ENCODE data around the gene ZNF565. TPM values are rescaled to one million over a fixed set of nuclear protein-coding genes. Genes with fewer than 3 reads are reported as not detected.

ZNF565 gene
- total RNA-seq, 2 donors from 2014 or later: 2.4 to 3.1 TPM

- no peaks in the 10 kb centered on the region for H3K36me3 ChIP-seq
- DNase-seq (ENCODE audit: low spot score): no peak
- H3K4me1 ChIP-seq: peaks cover 0 to 13% of the 10 kb centered on the region in 2 donors
- no peaks in the 10 kb centered on the region for H3K9me3 ChIP-seq
- H3K4me3 ChIP-seq: no peak overlapping the region
- H3K27me3 ChIP-seq: no peaks in the 10 kb centered on the region
- no peak overlapping the region for H3K27ac ChIP-seq
- TF ChIP-seq CTCF (IDR thresholded peaks at IDR 0.05): no peak
These were observed 41.6 kb upstream of the ZNF565 start for GRCh38 chr19:36256064-36256463.

GRCh38 chr19:36255316-36255715 is 40.9 kb upstream of the ZNF565 start:
- Histone ChIP-seq H3K27ac (no peak overlapping the region), H3K36me3 (no peaks in the 10 kb centered on the region), H3K4me1 (peaks cover 0 to 13% of the 10 kb centered on the region in 2 donors), H3K27me3 (no peaks in the 10 kb centered on the region), H3K9me3 (no peaks in the 10 kb centered on the region), H3K4me3 (no peak overlapping the region)
- DNase-seq (ENCODE audit: low spot score): no peak
- TF ChIP-seq CTCF (IDR thresholded peaks at IDR 0.05): no peak

GRCh38 chr19:36254848-36255247 is 40.4 kb upstream of the ZNF565 start:
- Histone ChIP-seq H3K36me3 (no peaks in the 10 kb centered on the region), H3K4me3 (no peak overlapping the region), H3K4me1 (peaks cover 0 to 13% of the 10 kb centered on the region in 2 donors), H3K27ac (no peak overlapping the region), H3K27me3 (no peaks in the 10 kb centered on the region), H3K9me3 (no peaks in the 10 kb centered on the region)
- DNase-seq (ENCODE audit: low spot score): no peak
- no peak for TF ChIP-seq CTCF (IDR thresholded peaks at IDR 0.05)

- TF ChIP-seq CTCF (IDR thresholded peaks at IDR 0.05): no peak
- Histone ChIP-seq H3K27ac (no peak overlapping the region), H3K36me3 (no peaks in the 10 kb centered on the region), H3K27me3 (no peaks in the 10 kb centered on the region), H3K9me3 (no peaks in the 10 kb centered on the region), H3K4me1 (peaks cover 0 to 4% of the 10 kb centered on the region in 2 donors), H3K4me3 (no peak overlapping the region)
- DNase-seq (ENCODE audit: low spot score): no peak
These were observed 37.6 kb upstream of the ZNF565 start for GRCh38 chr19:36252047-36252446.

- Histone ChIP-seq H3K9me3 (no peaks in the 10 kb centered on the region), H3K36me3 (no peaks in the 10 kb centered on the region), H3K4me1 (peaks cover 0 to 14% of the 10 kb centered on the region in 2 donors), H3K27ac (no peak overlapping the region), H3K4me3 (peak overlapping the region; percentile 39 to 57), H3K27me3 (no peaks in the 10 kb centered on the region)
- DNase-seq (ENCODE audit: low spot score): no peak
- TF ChIP-seq CTCF (IDR thresholded peaks at IDR 0.05): no peak
These were observed 31.6 kb upstream of the ZNF565 start for GRCh38 chr19:36246006-36246481.
